Mucosa of rectum (tissue), 2 donors: ENCODE results near the gene TCHP.

ENCODE experiments used
- H3K27ac ChIP-seq, 2 donors: one replicate each; pipeline ENCODE4 v1.7.0; 2013; ENCODE audit warnings: inconsistent platforms in 2 of 2, low read depth in 2 of 2, low read length in 2 of 2
- H3K27me3 ChIP-seq, 2 donors: one replicate each; pipeline ENCODE4 v1.7.0; 2013; ENCODE audit warnings: low read length in 2 of 2; ENCODE audit not compliant: control insufficient read depth in 2 of 2, insufficient read depth in 2 of 2
- H3K36me3 ChIP-seq, 2 donors: one replicate each; pipeline ENCODE4 v1.7.0; 2013; ENCODE audit warnings: low read length in 2 of 2; ENCODE audit not compliant: control insufficient read depth in 2 of 2, insufficient read depth in 2 of 2
- H3K4me1 ChIP-seq, 2 donors: one replicate each; pipeline ENCODE4 v1.7.0; 2013; ENCODE audit warnings: low read length in 2 of 2, mild to moderate bottlenecking in 1 of 2; ENCODE audit not compliant: control insufficient read depth in 2 of 2, insufficient read depth in 2 of 2
- H3K4me3 ChIP-seq, 2 donors: one replicate each; pipeline ENCODE4 v1.7.0; 2013; ENCODE audit warnings: low read length in 2 of 2
- H3K9ac ChIP-seq, 2 donors: one replicate each; pipeline ENCODE4 v1.7.0; 2013; ENCODE audit warnings: low read length in 2 of 2, low read depth in 1 of 2, mild to moderate bottlenecking in 1 of 2
- H3K9me3 ChIP-seq, 2 donors: one replicate each; pipeline ENCODE4 v1.7.0; 2013; ENCODE audit warnings: low read length in 2 of 2; ENCODE audit not compliant: control insufficient read depth in 2 of 2
- donor health status: healthy.
- donor health status: Normal muscosa, but diverticular disease.

The TCHP gene

GRCh38 chr12:109931143-109931542 is 31.1 kb downstream of the TCHP start:
- Histone ChIP-seq H3K27ac (no peak overlapping the region), H3K36me3 (peaks cover 38 to 48% of the 10 kb centered on the region in 2 donors), H3K4me1 (peaks cover 0 to 4% of the 10 kb centered on the region in 2 donors), H3K9ac (no peak overlapping the region), H3K27me3 (no peaks in the 10 kb centered on the region), H3K4me3 (no peak overlapping the region), H3K9me3 (no peaks in the 10 kb centered on the region)

GRCh38 chr12:109932878-109933503 is 32.9 kb downstream of the TCHP start:
- H3K9me3 ChIP-seq, result no peaks in the 10 kb centered on the region
- no peak overlapping the region for H3K9ac ChIP-seq
- peaks cover 46 to 62% of the 10 kb centered on the region in 2 donors for H3K36me3 ChIP-seq
- H3K4me3 ChIP-seq, result no peak overlapping the region
- no peaks in the 10 kb centered on the region for H3K27me3 ChIP-seq
- peaks cover 0 to 4% of the 10 kb centered on the region in 2 donors for H3K4me1 ChIP-seq
- no peak overlapping the region for H3K27ac ChIP-seq

- Histone ChIP-seq H3K36me3 (peaks cover 56 to 70% of the 10 kb centered on the region in 2 donors), H3K4me1 (peaks cover 0 to 4% of the 10 kb centered on the region in 2 donors), H3K9ac (no peak overlapping the region), H3K9me3 (no peaks in the 10 kb centered on the region), H3K27me3 (no peaks in the 10 kb centered on the region), H3K27ac (no peak overlapping the region), H3K4me3 (no peak overlapping the region)
These were observed 34.0 kb downstream of the TCHP start for GRCh38 chr12:109934026-109934425.

- Histone ChIP-seq H3K9me3 (no peaks in the 10 kb centered on the region), H3K4me1 (peaks cover 9 to 16% of the 10 kb centered on the region in 2 donors), H3K9ac (no peak overlapping the region), H3K27me3 (no peaks in the 10 kb centered on the region), H3K27ac (no peak overlapping the region), H3K4me3 (no peak overlapping the region), H3K36me3 (peaks cover 37 to 46% of the 10 kb centered on the region in 2 donors)
These were observed 37.3 kb downstream of the TCHP start for GRCh38 chr12:109937371-109937770.

GRCh38 chr12:109938947-109939346 is 38.9 kb downstream of the TCHP start:
- H3K36me3 ChIP-seq, result peaks cover 35% of the 10 kb centered on the region in 2 donors
- H3K27me3 ChIP-seq, result no peaks in the 10 kb centered on the region
- peaks cover 9 to 16% of the 10 kb centered on the region in 2 donors for H3K4me1 ChIP-seq
- H3K4me3 ChIP-seq, result no peak overlapping the region
- H3K9me3 ChIP-seq, result no peaks in the 10 kb centered on the region
- no peak overlapping the region for H3K9ac ChIP-seq
- no peak overlapping the region for H3K27ac ChIP-seq

GRCh38 chr12:109939504-109939903 is 39.4 kb downstream of the TCHP start:
- no peak overlapping the region for H3K4me3 ChIP-seq
- H3K9ac ChIP-seq, result no peak overlapping the region
- peaks cover 32 to 37% of the 10 kb centered on the region in 2 donors for H3K36me3 ChIP-seq
- no peaks in the 10 kb centered on the region for H3K27me3 ChIP-seq
- H3K27ac ChIP-seq, result no peak overlapping the region
- H3K9me3 ChIP-seq, result no peaks in the 10 kb centered on the region
- H3K4me1 ChIP-seq, result peaks cover 9 to 16% of the 10 kb centered on the region in 2 donors

- H3K27me3 ChIP-seq, result no peaks in the 10 kb centered on the region
- H3K9ac ChIP-seq, result peak overlapping the region in 1 of 2 donors; percentile 46
- H3K4me1 ChIP-seq, result peaks cover 11 to 16% of the 10 kb centered on the region in 2 donors
- peaks cover 29 to 44% of the 10 kb centered on the region in 2 donors for H3K36me3 ChIP-seq
- H3K4me3 ChIP-seq, result peak overlapping the region in 1 of 2 donors; percentile 26
- peak overlapping the region; percentile 43 to 76 for H3K27ac ChIP-seq
- no peaks in the 10 kb centered on the region for H3K9me3 ChIP-seq
These were observed 40.4 kb downstream of the TCHP start for GRCh38 chr12:109940339-109940923.

GRCh38 chr12:109943811-109944210 is 43.7 kb downstream of the TCHP start:
- H3K9ac ChIP-seq, result no peak overlapping the region
- H3K9me3 ChIP-seq, result no peaks in the 10 kb centered on the region
- no peaks in the 10 kb centered on the region for H3K27me3 ChIP-seq
- no peak overlapping the region for H3K4me3 ChIP-seq
- H3K27ac ChIP-seq, result no peak overlapping the region
- H3K4me1 ChIP-seq, result peaks cover 25 to 34% of the 10 kb centered on the region in 2 donors
- peaks cover 19 to 23% of the 10 kb centered on the region in 2 donors for H3K36me3 ChIP-seq

- Histone ChIP-seq H3K4me3 (no peak overlapping the region), H3K4me1 (peaks cover 27 to 34% of the 10 kb centered on the region in 2 donors), H3K27ac (no peak overlapping the region), H3K9ac (no peak overlapping the region), H3K27me3 (no peaks in the 10 kb centered on the region), H3K36me3 (peaks cover 15 to 22% of the 10 kb centered on the region in 2 donors), H3K9me3 (no peaks in the 10 kb centered on the region)
These were observed 44.7 kb downstream of the TCHP start for GRCh38 chr12:109944561-109945359.

GRCh38 chr12:109946505-109946904 is 46.4 kb downstream of the TCHP start:
- Histone ChIP-seq H3K27me3 (no peaks in the 10 kb centered on the region), H3K9me3 (no peaks in the 10 kb centered on the region), H3K4me1 (peaks cover 20% of the 10 kb centered on the region in 2 donors), H3K4me3 (no peak overlapping the region), H3K9ac (no peak overlapping the region), H3K36me3 (peaks cover 29 to 39% of the 10 kb centered on the region in 2 donors), H3K27ac (peak overlapping the region in 1 of 2 donors; percentile 32)
